Natural killer cell treated with Interleukin-12 subunit alpha and Interleukin-12 subunit beta and Interleukin-15 and Interleukin-18, amount 100 ng/mL, for 72 hours (primary cell): ENCODE data around the gene SMC4. TPM values are rescaled to one million over a fixed set of nuclear protein-coding genes. Genes with fewer than 3 reads are reported as not detected.
"Not testable (repeated sequence)": the region's sequence is repeated elsewhere in the genome, so short reads cannot be mapped to it uniquely, and the experiment has no call there.

Experiments used
- ATAC-seq, 2 donors: fragments of 150-1000 bp; cut with Tn5 transposase in 1 of 2; sonication (Bioruptor Pico), chemical (Tn5 transposase) in 1 of 2; 2 replicates each; pipeline ENCODE4 v1.10.0; 2021
- DNase-seq: peaks from one replicate; pipeline ENCODE4 v3.0.0; 2022; ENCODE audit warnings: low spot score
- H3K27ac Mint-ChIP-seq, 2 donors: 1 replicate in 1 of 2; 2 replicates in 1 of 2; pipeline ENCODE4 v1.8.0; 2022; ENCODE audit warnings: mixed read lengths in 2 of 2, mild to moderate bottlenecking in 1 of 2, moderate library complexity in 1 of 2
- H3K27me3 Mint-ChIP-seq, 2 donors: 1 replicate in 1 of 2; 2 replicates in 1 of 2; pipeline ENCODE4 v1.8.0; 2022; ENCODE audit warnings: mixed read lengths in 2 of 2
- H3K36me3 Mint-ChIP-seq: one replicate; pipeline ENCODE4 v1.8.0; 2022; ENCODE audit warnings: mixed read lengths
- H3K4me1 Mint-ChIP-seq, 2 donors: 1 replicate in 1 of 2; 2 replicates in 1 of 2; pipeline ENCODE4 v1.8.0; 2022; ENCODE audit warnings: low read depth in 2 of 2, mixed read lengths in 2 of 2, mild to moderate bottlenecking in 1 of 2
- H3K4me3 Mint-ChIP-seq: one replicate; pipeline ENCODE4 v1.8.0; 2022; ENCODE audit warnings: mixed read lengths
- H3K9me3 Mint-ChIP-seq: 2 replicates; pipeline ENCODE4 v1.8.0; 2022; ENCODE audit warnings: mixed read lengths
- total RNA-seq, 2 donors: library from RNA; stranded (reverse); gene quantifications; one replicate each; pipeline ENCODE4 v1.2.3, GENCODE V29; 2022

The SMC4 gene
- total RNA-seq, 2 donors from 2014 or later = 118 to 201 TPM

- Mint-ChIP-seq H3K9me3 (no peaks in the 10 kb centered on the region), H3K4me1 (peaks cover 23 to 32% of the 10 kb centered on the region in 2 donors), H3K4me3 (no peak overlapping the region), H3K36me3 (peaks cover 21% of the 10 kb centered on the region), H3K27ac (no peak overlapping the region), H3K27me3 (no peaks in the 10 kb centered on the region)
- DNase-seq (no peak), ATAC-seq (no peak)
Measured at GRCh38 chr3:160444411-160444810, 45.0 kb downstream of the SMC4 start.

- peaks cover 16% of the 10 kb centered on the region for H3K36me3 Mint-ChIP-seq
- no peak overlapping the region for H3K27ac Mint-ChIP-seq
- no peaks in the 10 kb centered on the region for H3K27me3 Mint-ChIP-seq
- no peak overlapping the region for H3K4me3 Mint-ChIP-seq
- H3K9me3 Mint-ChIP-seq = no peaks in the 10 kb centered on the region
- ATAC-seq (no peak), DNase-seq (no peak)
- H3K4me1 Mint-ChIP-seq = peaks cover 30 to 35% of the 10 kb centered on the region in 2 donors
Measured at GRCh38 chr3:160445854-160446253, 46.4 kb downstream of the SMC4 start.

GRCh38 chr3:160446522-160447056, 47.1 kb downstream of the SMC4 start:
- Mint-ChIP-seq H3K27me3 (no peaks in the 10 kb centered on the region), H3K4me3 (no peak overlapping the region), H3K9me3 (no peaks in the 10 kb centered on the region), H3K27ac (no peak overlapping the region), H3K36me3 (peaks cover 16% of the 10 kb centered on the region), H3K4me1 (peaks cover 30 to 35% of the 10 kb centered on the region in 2 donors)
- no peak for DNase-seq
- no peak for ATAC-seq

GRCh38 chr3:160447544-160447943, 48.1 kb downstream of the SMC4 start:
- H3K27ac Mint-ChIP-seq = no peak overlapping the region
- H3K27me3 Mint-ChIP-seq = no peaks in the 10 kb centered on the region
- H3K4me3 Mint-ChIP-seq = no peak overlapping the region
- no peaks in the 10 kb centered on the region for H3K9me3 Mint-ChIP-seq
- DNase-seq = no peak
- H3K36me3 Mint-ChIP-seq = peaks cover 11% of the 10 kb centered on the region
- H3K4me1 Mint-ChIP-seq = peaks cover 26 to 28% of the 10 kb centered on the region in 2 donors
- no peak for ATAC-seq

GRCh38 chr3:160448845-160449635, 49.6 kb downstream of the SMC4 start:
- H3K27ac Mint-ChIP-seq = peak overlapping the region; percentile 91 to 98
- H3K27me3 Mint-ChIP-seq = no peaks in the 10 kb centered on the region
- DNase-seq (peak; percentile 74), ATAC-seq (peak; percentile 52 to 69)
- peaks cover 11% of the 10 kb centered on the region for H3K36me3 Mint-ChIP-seq
- peak overlapping the region; percentile 99 for H3K4me3 Mint-ChIP-seq
- H3K9me3 Mint-ChIP-seq = no peaks in the 10 kb centered on the region
- H3K4me1 Mint-ChIP-seq = peaks cover 26 to 28% of the 10 kb centered on the region in 2 donors

GRCh38 chr3:160449636-160450598, 50.5 kb downstream of the SMC4 start, which contains the start of gene TRIM59:
TRIM59 (minus strand) TSS chr3:160449786; CDS start chr3:160439183, 10,603 bp downstream.
- Mint-ChIP-seq H3K27ac (peak within 1 kb of the TSS; percentile 91 to 98), H3K4me1 (peaks cover 22 to 23% of the 10 kb centered on the region in 2 donors), H3K4me3 (peak within 1 kb of the TSS; percentile 99), H3K9me3 (no peaks in the 10 kb centered on the region), H3K27me3 (no peaks in the 10 kb centered on the region), H3K36me3 (peaks cover 5% of the 10 kb centered on the region)
- peak; percentile 98 for DNase-seq
- ATAC-seq = peak; percentile 97

- H3K36me3 Mint-ChIP-seq = peaks cover 5% of the 10 kb centered on the region
- ATAC-seq (no peak), DNase-seq (no peak)
- peak overlapping the region; percentile 91 to 98 for H3K27ac Mint-ChIP-seq
- H3K4me1 Mint-ChIP-seq = peaks cover 21 to 23% of the 10 kb centered on the region in 2 donors
- no peaks in the 10 kb centered on the region for H3K27me3 Mint-ChIP-seq
- peak overlapping the region; percentile 99 for H3K4me3 Mint-ChIP-seq
- no peaks in the 10 kb centered on the region for H3K9me3 Mint-ChIP-seq
Measured at GRCh38 chr3:160450846-160451245, 51.4 kb downstream of the SMC4 start.

- ATAC-seq = no peak
- no peaks in the 10 kb centered on the region for H3K36me3 Mint-ChIP-seq
Measured at GRCh38 chr3:160451602-160452001, 52.2 kb downstream of the SMC4 start.

GRCh38 chr3:160452251-160452650, 52.8 kb downstream of the SMC4 start:
- not testable (repeated sequence) for H3K27ac Mint-ChIP-seq, H3K27me3 Mint-ChIP-seq, H3K9me3 Mint-ChIP-seq, ATAC-seq, H3K4me3 Mint-ChIP-seq, DNase-seq, H3K36me3 Mint-ChIP-seq
- H3K4me1 Mint-ChIP-seq = peaks cover 18% of the 10 kb centered on the region in 2 donors

More at GRCh38 chr3:160451602-160452001, 52.2 kb downstream of the SMC4 start:
- peaks cover 18% of the 10 kb centered on the region in 2 donors for H3K4me1 Mint-ChIP-seq
- no peak for DNase-seq
- H3K27ac Mint-ChIP-seq = no peak overlapping the region
- H3K4me3 Mint-ChIP-seq = no peak overlapping the region
- no peaks in the 10 kb centered on the region for H3K9me3 Mint-ChIP-seq
- no peaks in the 10 kb centered on the region for H3K27me3 Mint-ChIP-seq

GRCh38 chr3:160454995-160455394, 55.5 kb downstream of the SMC4 start:
- peaks cover 4 to 7% of the 10 kb centered on the region in 2 donors for H3K4me1 Mint-ChIP-seq
- DNase-seq (no peak), ATAC-seq (no peak)
- peaks cover 0 to 2% of the 10 kb centered on the region in 2 donors for H3K27me3 Mint-ChIP-seq
- no peaks in the 10 kb centered on the region for H3K36me3 Mint-ChIP-seq
- no peak overlapping the region for H3K27ac Mint-ChIP-seq
- H3K9me3 Mint-ChIP-seq = no peaks in the 10 kb centered on the region
- no peak overlapping the region for H3K4me3 Mint-ChIP-seq

- ATAC-seq (no peak), DNase-seq (no peak)
- H3K4me3 Mint-ChIP-seq = no peak overlapping the region
- H3K9me3 Mint-ChIP-seq = no peaks in the 10 kb centered on the region
- no peaks in the 10 kb centered on the region for H3K36me3 Mint-ChIP-seq
- H3K27me3 Mint-ChIP-seq = peaks cover 0 to 2% of the 10 kb centered on the region in 2 donors
- no peak overlapping the region for H3K27ac Mint-ChIP-seq
- no peaks in the 10 kb centered on the region for H3K4me1 Mint-ChIP-seq
Measured at GRCh38 chr3:160455846-160456245, 56.4 kb downstream of the SMC4 start.

GRCh38 chr3:160458151-160458550, 58.7 kb downstream of the SMC4 start:
- peaks cover 6 to 7% of the 10 kb centered on the region in 2 donors for H3K27me3 Mint-ChIP-seq
- no peak overlapping the region for H3K4me3 Mint-ChIP-seq
- ATAC-seq = no peak
- H3K4me1 Mint-ChIP-seq = no peaks in the 10 kb centered on the region
- no peaks in the 10 kb centered on the region for H3K36me3 Mint-ChIP-seq
- no peaks in the 10 kb centered on the region for H3K9me3 Mint-ChIP-seq
- no peak overlapping the region for H3K27ac Mint-ChIP-seq
- no peak for DNase-seq

- no peak for DNase-seq
- Mint-ChIP-seq H3K36me3 (no peaks in the 10 kb centered on the region), H3K27ac (no peak overlapping the region), H3K4me3 (no peak overlapping the region), H3K4me1 (no peaks in the 10 kb centered on the region), H3K9me3 (no peaks in the 10 kb centered on the region), H3K27me3 (peaks cover 6 to 10% of the 10 kb centered on the region in 2 donors)
- ATAC-seq = peak in 1 of 2 donors; percentile 48
Measured at GRCh38 chr3:160459450-160459970, 60.1 kb downstream of the SMC4 start.
